Gastroesophageal sphincter (tissue), 4 donors: Measurements from ENCODE around the gene ARHGEF19. TPM values are rescaled to one million over a fixed set of nuclear protein-coding genes. Genes with fewer than 3 reads are reported as not detected.

Experiments
- ATAC-seq: fragments of 150-250 bp; one replicate; pipeline ENCODE4 v1.9.1; 2016; ENCODE audit warnings: mild to moderate bottlenecking, moderate library complexity
- H3K27ac ChIP-seq, 4 donors: fragments of 200-600 bp; sonication (generic) in 3 of 4; 1 replicate in 3 of 4; 2 replicates in 1 of 4; pipeline ENCODE4 v1.5.1; 2016 to 2019
- H3K27me3 ChIP-seq: fragments of 200-600 bp; sonication (generic); one replicate; pipeline ENCODE4 v1.5.1; 2019
- H3K36me3 ChIP-seq, 2 donors: fragments of 200-600 bp; sonication (generic); one replicate each; pipeline ENCODE4 v1.5.1; 2019; ENCODE audit warnings: control low read depth in 1 of 2
- H3K4me1 ChIP-seq, 3 donors: fragments of 200-600 bp; sonication (generic); 1 replicate in 2 of 3; 2 replicates in 1 of 3; pipeline ENCODE4 v1.5.1; 2016 to 2019; ENCODE audit warnings: control low read depth in 2 of 3
- H3K4me3 ChIP-seq, 2 donors: fragments of 200-600 bp; sonication (generic); one replicate each; pipeline ENCODE4 v1.5.1; 2019; ENCODE audit warnings: mild to moderate bottlenecking in 1 of 2, moderate library complexity in 1 of 2
- H3K9me3 ChIP-seq, 3 donors: fragments of 200-600 bp; sonication (generic); one replicate each; pipeline ENCODE4 v1.5.1; 2017 to 2019; ENCODE audit warnings: control low read depth in 2 of 3
- CTCF ChIP-seq, 4 experiments: fragments of 200-600 bp in 2 of 4; fragments of 450-650 bp in 2 of 4; sonication (generic) in 1 of 4; IDR thresholded peaks; one replicate each; pipeline ENCODE4 v1.5.1; 2017 to 2019; ENCODE audit warnings: antibody characterized with exemption in 4 of 4, mild to moderate bottlenecking in 2 of 4, moderate library complexity in 2 of 4
- EP300 ChIP-seq: sonication (generic); formaldehyde crosslinking; IDR thresholded peaks from one replicate; pipeline ENCODE4 v1.6.1; 2017; ENCODE audit warnings: antibody characterized with exemption, mild to moderate bottlenecking
- POLR2A ChIP-seq, 2 donors: fragments of 450-650 bp; IDR thresholded peaks; one replicate each; pipeline ENCODE4 v1.6.1; 2017; ENCODE audit warnings: antibody characterized with exemption in 2 of 2, mild to moderate bottlenecking in 2 of 2, moderate library complexity in 1 of 2
- POLR2AphosphoS5 ChIP-seq: sonication (generic); formaldehyde crosslinking; IDR thresholded peaks from one replicate; pipeline ENCODE4 v1.6.1; 2017; ENCODE audit warnings: antibody characterized with exemption
- WGBS, 2 donors: methylation state at CpG; one replicate each; pipeline ENCODE4 v1.1.5; 2018; ENCODE audit warnings: low coverage in 1 of 2; 5-methylcytosine and 5-hydroxymethylcytosine counted together
- total RNA-seq, 4 donors: library from RNA; depleted of rRNA; stranded (reverse); fragments of >200 nt; gene quantifications; one replicate each; pipeline ENCODE4 v1.1.0, GENCODE V29; 2016

ARHGEF19 gene
- total RNA-seq, 4 donors from 2014 or later: 2.8 to 3.6 (median 3.4) TPM

- H3K36me3 ChIP-seq: no peaks in the 10 kb centered on the region
- no peak for ATAC-seq
- no peak overlapping the region for H3K27ac ChIP-seq
- WGBS, 2 donors: 100% methylated on average over 1 of the region's 2 CpGs; no CpG with 5 or more reads in 1 of the 2 donors
- peaks cover 0 to 32% (median 9%) of the 10 kb centered on the region in 3 donors for H3K4me1 ChIP-seq
- H3K4me3 ChIP-seq: no peak overlapping the region
- H3K27me3 ChIP-seq: no peaks in the 10 kb centered on the region
- H3K9me3 ChIP-seq: no peaks in the 10 kb centered on the region
- TF ChIP-seq POLR2A (IDR thresholded peaks at IDR 0.05) (no peak), CTCF (IDR thresholded peaks at IDR 0.05) (no peak), EP300 (no peak), POLR2AphosphoS5 (no peak)
Measured at GRCh38 chr1:16204216-16204615, 8.2 kb downstream of the ARHGEF19 start.

DNA sequence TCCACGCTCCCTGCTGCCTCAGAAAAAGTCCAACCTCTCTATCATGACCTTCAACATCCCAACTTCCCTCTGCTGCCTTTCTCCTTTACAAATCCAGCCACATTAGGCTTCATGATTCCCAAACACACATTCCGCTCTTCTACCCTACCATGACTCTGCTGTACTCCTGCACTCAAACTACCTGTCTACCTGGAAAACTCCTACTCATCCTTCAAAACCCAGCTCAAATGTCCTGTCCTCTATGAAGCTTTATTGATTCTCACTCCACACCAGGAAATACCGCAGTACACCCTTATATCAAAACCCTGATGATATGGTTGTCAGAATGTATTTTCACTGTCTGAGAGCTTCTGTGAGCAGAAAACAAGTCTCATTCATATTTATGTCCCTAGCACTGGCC, 8.9 kb downstream of the ARHGEF19 start:
- TF ChIP-seq POLR2A (IDR thresholded peaks at IDR 0.05) (no peak), CTCF (IDR thresholded peaks at IDR 0.05) (no peak), EP300 (no peak), POLR2AphosphoS5 (no peak)
- no peak overlapping the region for H3K27ac ChIP-seq
- no peaks in the 10 kb centered on the region for H3K36me3 ChIP-seq
- H3K27me3 ChIP-seq: no peaks in the 10 kb centered on the region
- peaks cover 0 to 32% (median 9%) of the 10 kb centered on the region in 3 donors for H3K4me1 ChIP-seq
- ATAC-seq: no peak
- 82 to 100% methylated on average over 1 to 3 of the region's 3 CpGs for WGBS, 2 donors
- H3K9me3 ChIP-seq: no peaks in the 10 kb centered on the region
- H3K4me3 ChIP-seq: no peak overlapping the region

DNA sequence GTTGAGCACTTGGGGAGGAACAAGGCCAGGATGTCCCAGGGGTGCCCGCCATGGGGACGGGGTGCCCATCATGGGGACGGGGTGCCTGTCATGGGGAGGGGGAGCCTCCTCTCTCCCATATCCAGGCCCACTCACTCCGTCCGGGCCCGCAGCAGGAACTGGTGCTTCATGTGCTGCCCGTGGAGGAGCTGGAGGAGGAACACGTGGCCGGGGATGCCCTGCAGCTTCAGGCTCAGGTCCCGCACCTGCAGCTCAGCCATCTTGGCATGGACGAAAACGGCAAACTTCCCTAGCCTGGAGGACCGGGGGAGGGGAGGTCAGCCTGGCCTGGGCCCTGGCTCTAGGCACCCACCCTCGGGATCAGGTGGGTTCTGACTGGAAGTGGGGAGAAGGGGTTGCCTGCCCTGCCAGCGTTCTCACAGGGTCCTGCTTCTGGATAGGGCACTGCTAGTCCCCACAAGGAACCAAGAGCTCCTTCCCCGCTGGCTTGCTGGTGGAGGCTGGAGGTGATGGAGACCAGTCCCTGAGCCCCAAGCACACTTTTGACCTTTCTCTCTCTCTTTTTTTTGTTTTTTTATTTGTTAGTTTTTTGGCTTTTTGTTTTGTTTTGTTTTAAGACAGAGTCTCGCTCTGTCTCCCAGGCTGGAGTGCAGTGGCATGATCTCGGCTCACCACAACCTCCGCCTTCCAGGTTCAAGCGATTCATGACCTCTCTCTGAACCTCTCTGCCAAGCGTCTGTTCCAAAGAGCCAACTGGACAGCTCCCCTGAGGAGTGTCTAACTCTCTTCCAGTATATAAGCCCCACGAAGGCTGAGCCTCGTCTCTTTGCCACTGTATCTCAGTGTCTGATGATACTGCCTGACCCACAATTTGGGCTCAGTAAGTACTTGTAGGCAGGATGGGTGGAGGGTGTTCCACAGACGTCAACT, 9.9 kb downstream of the ARHGEF19 start:
- Histone ChIP-seq H3K4me1 (peaks cover 0 to 22% (median 8%) of the 10 kb centered on the region in 3 donors), H3K9me3 (no peaks in the 10 kb centered on the region), H3K36me3 (no peaks in the 10 kb centered on the region), H3K4me3 (no peak overlapping the region), H3K27me3 (no peaks in the 10 kb centered on the region), H3K27ac (no peak overlapping the region)
- WGBS, 2 donors: 80 to 100% methylated on average over 2 to 9 of the region's 24 CpGs
- no peak for ATAC-seq
- TF ChIP-seq POLR2A (IDR thresholded peaks at IDR 0.05) (no peak), POLR2AphosphoS5 (no peak)

GRCh38 chr1:16199700-16200099, 12.8 kb downstream of the ARHGEF19 start:
- no peak overlapping the region for H3K4me3 ChIP-seq
- no peaks in the 10 kb centered on the region for H3K36me3 ChIP-seq
- 90 to 93% methylated on average over 2 to 4 of the region's 4 CpGs for WGBS, 2 donors

GRCh38 chr1:16199157-16199501, 13.3 kb downstream of the ARHGEF19 start:
- 54 to 71% methylated on average over 1 of the region's 1 CpG for WGBS, 2 donors
- ATAC-seq: no peak
- Histone ChIP-seq H3K4me1 (no peaks in the 10 kb centered on the region), H3K27ac (no peak overlapping the region), H3K4me3 (no peak overlapping the region), H3K36me3 (no peaks in the 10 kb centered on the region), H3K9me3 (no peaks in the 10 kb centered on the region), H3K27me3 (no peaks in the 10 kb centered on the region)
- no peak for TF ChIP-seq POLR2A (IDR thresholded peaks at IDR 0.05)
- no peak for TF ChIP-seq POLR2AphosphoS5
- no peak for TF ChIP-seq EP300
- TF ChIP-seq CTCF (IDR thresholded peaks at IDR 0.05): no peak

More at GRCh38 chr1:16199700-16200099, 12.8 kb downstream of the ARHGEF19 start:
- TF ChIP-seq POLR2A (IDR thresholded peaks at IDR 0.05): no peak
- no peak for TF ChIP-seq CTCF (IDR thresholded peaks at IDR 0.05)
- no peak for TF ChIP-seq POLR2AphosphoS5
- TF ChIP-seq EP300: no peak
- no peaks in the 10 kb centered on the region for H3K9me3 ChIP-seq
- H3K27ac ChIP-seq: no peak overlapping the region
- ATAC-seq: no peak
- H3K4me1 ChIP-seq: no peaks in the 10 kb centered on the region
- no peaks in the 10 kb centered on the region for H3K27me3 ChIP-seq
